Mucosa of descending colon (tissue), 3 donors: ENCODE results near the gene DNTT. TPM values are rescaled to one million over a fixed set of nuclear protein-coding genes. Genes with fewer than 3 reads are reported as not detected.

Experiments
- ATAC-seq: fragments of 200-7000 bp; cut with Tn5 transposase; one replicate; pipeline ENCODE4 v1.9.1; 2020; ENCODE audit warnings: mild to moderate bottlenecking, moderate library complexity
- DNase-seq, 3 donors: peaks; one replicate each; pipeline ENCODE4 v3.0.0-alpha.2; 2020
- H3K36me3 ChIP-seq: fragments of 200-600 bp; one replicate; pipeline ENCODE4 v1.8.0; 2021; ENCODE audit warnings: low read depth, mild to moderate bottlenecking
- H3K4me1 ChIP-seq: fragments of 200-600 bp; one replicate; pipeline ENCODE4 v1.8.0; 2021; ENCODE audit warnings: low read depth, mild to moderate bottlenecking
- H3K4me3 ChIP-seq: fragments of 200-600 bp; one replicate; pipeline ENCODE4 v1.8.0; 2021; ENCODE audit warnings: mild to moderate bottlenecking
- H3K9me3 ChIP-seq: fragments of 200-600 bp; one replicate; pipeline ENCODE4 v1.8.0; 2021; ENCODE audit warnings: mild to moderate bottlenecking
- intact Hi-C, 2 donors: fragments of 100-400 bp; cut with DNase I in 1 of 2; cut with micrococcal nuclease in 1 of 2; formaldehyde crosslinking; loops; one replicate each; pipeline versions ENCODE4 v1.11.0 to v1.11.1; 2022; cut with DNase I, micrococcal nuclease
- total RNA-seq, 3 donors: library from RNA; stranded (reverse); fragmentation: NEBNext Ultra II Directional in 2 of 3; extraction: Animal tissue kit (Norgen Biotek cat#: 25700) in 2 of 3; gene quantifications; one replicate each; pipeline versions ENCODE4 v1.2.1 to v1.2.4, GENCODE V29; 2021 to 2023
- TF ChIP-seq, protein P1 (sequence below): fragments of 200-600 bp; IDR thresholded peaks from one replicate; pipeline ENCODE4 v1.8.0; 2022; ENCODE audit warnings: antibody characterized with exemption, mild to moderate bottlenecking
- donor health status: DM: no; HTN: no; CAD: no; lungs with moderate emphysema.
- donor health status: DM: no; HTN: no; CAD: no.
- donor health status: DM: no; HTN: yes; CAD: no.

The DNTT gene
- total RNA-seq, 3 donors from 2014 or later, result not detected

DNA sequence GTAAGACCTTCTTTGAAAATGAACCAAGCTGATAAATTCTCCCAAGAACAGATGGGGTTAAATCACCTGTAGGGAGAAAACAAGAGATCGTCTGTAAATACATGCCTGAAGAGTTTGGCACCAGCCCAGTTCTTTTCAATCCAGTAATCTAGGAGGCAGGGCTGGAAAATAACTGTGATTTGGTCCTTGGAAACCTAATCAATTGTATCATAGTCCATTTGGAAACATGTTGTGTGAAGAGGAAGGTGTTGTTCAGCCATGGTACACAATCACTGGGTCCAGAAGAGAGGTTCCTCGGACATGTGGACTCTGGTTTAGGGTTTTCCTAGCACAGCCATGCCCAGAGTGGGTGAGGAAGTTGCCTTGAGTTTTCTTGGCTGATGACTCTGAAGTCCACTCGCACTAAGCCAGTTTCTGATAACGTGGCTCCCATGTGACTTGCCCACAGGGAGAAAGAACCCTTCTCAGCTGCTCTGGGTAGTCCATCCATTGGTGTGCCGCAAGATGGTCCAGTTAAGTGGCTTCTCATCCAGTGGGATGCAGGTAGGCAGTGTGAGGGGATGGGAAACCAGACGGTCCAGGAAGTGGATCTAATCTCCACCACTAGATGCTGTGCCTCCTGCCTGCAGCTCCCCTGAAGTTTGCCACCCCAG, 38.0 kb upstream of the DNTT start:
- H3K4me1 ChIP-seq, result peaks cover 35% of the 10 kb centered on the region
- DNase-seq (no peak), ATAC-seq (peak; percentile 4)
- intact Hi-C loops, result no loop called here
- no peaks in the 10 kb centered on the region for H3K9me3 ChIP-seq
- TF ChIP-seq, protein P1, sequence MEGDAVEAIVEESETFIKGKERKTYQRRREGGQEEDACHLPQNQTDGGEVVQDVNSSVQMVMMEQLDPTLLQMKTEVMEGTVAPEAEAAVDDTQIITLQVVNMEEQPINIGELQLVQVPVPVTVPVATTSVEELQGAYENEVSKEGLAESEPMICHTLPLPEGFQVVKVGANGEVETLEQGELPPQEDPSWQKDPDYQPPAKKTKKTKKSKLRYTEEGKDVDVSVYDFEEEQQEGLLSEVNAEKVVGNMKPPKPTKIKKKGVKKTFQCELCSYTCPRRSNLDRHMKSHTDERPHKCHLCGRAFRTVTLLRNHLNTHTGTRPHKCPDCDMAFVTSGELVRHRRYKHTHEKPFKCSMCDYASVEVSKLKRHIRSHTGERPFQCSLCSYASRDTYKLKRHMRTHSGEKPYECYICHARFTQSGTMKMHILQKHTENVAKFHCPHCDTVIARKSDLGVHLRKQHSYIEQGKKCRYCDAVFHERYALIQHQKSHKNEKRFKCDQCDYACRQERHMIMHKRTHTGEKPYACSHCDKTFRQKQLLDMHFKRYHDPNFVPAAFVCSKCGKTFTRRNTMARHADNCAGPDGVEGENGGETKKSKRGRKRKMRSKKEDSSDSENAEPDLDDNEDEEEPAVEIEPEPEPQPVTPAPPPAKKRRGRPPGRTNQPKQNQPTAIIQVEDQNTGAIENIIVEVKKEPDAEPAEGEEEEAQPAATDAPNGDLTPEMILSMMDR, result no peak
- no peaks in the 10 kb centered on the region for H3K36me3 ChIP-seq
- H3K4me3 ChIP-seq, result no peak overlapping the region

DNA sequence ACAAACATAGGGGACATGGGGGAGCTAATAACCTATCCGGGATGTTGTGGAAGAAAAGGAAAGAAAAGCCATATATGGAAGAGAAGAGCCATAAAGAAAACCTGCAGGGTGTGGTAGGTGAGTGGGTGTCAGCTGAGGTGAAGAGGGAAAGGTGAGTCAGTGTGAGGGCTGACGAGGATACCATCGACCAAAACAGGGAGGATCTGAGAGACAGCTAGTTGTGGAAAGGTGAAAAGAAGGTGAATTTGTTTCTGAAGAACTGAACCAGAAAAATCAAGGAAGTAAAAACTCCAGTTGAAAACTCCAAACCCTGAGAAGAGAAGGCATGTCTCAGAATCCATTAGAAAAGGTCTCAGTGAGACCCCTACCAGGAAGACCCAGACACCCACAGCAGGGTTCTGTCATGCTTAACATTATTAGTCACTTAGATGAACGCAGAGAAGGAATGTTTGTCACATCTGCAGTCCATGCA, 37.0 kb upstream of the DNTT start:
- Histone ChIP-seq H3K36me3 (no peaks in the 10 kb centered on the region), H3K9me3 (no peaks in the 10 kb centered on the region), H3K4me1 (peaks cover 35% of the 10 kb centered on the region), H3K4me3 (no peak overlapping the region)
- TF ChIP-seq, protein P1, result no peak
- peak; percentile 72 for ATAC-seq
- intact Hi-C loops, result no loop called here
- peak in 1 of 3 donors; percentile 55 for DNase-seq

DNA sequence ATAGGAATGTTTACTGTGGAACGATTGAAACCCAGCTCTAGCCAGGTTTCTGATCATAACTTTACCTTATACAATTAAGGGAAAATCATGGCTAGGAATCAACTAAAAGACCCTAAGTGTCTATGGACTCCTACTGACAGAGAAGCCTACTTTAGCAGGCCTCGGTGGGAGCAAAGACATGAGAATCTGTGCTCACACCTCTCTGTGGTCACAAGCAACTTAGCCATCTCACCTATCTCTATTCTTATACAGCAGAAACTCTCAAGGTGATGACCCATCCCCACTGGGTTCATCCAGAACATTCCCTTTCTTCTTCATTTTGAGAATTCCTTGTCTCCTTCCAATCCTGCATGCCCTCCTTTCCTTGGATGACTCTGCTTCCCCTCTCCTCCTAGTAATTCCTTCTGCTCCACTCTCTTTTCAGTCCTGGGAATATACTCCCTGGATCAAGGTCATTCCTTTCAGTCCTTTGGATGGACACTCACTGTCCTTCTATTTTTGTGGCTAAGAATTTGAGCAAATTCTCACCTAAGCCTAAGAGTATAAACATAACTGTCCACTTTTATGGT, 35.8 kb upstream of the DNTT start:
- intact Hi-C loops, result no loop called here
- TF ChIP-seq, protein P1, result no peak
- no peaks in the 10 kb centered on the region for H3K9me3 ChIP-seq
- H3K4me3 ChIP-seq, result no peak overlapping the region
- ATAC-seq (no peak), DNase-seq (no peak)
- H3K36me3 ChIP-seq, result no peaks in the 10 kb centered on the region
- peaks cover 29% of the 10 kb centered on the region for H3K4me1 ChIP-seq

DNA sequence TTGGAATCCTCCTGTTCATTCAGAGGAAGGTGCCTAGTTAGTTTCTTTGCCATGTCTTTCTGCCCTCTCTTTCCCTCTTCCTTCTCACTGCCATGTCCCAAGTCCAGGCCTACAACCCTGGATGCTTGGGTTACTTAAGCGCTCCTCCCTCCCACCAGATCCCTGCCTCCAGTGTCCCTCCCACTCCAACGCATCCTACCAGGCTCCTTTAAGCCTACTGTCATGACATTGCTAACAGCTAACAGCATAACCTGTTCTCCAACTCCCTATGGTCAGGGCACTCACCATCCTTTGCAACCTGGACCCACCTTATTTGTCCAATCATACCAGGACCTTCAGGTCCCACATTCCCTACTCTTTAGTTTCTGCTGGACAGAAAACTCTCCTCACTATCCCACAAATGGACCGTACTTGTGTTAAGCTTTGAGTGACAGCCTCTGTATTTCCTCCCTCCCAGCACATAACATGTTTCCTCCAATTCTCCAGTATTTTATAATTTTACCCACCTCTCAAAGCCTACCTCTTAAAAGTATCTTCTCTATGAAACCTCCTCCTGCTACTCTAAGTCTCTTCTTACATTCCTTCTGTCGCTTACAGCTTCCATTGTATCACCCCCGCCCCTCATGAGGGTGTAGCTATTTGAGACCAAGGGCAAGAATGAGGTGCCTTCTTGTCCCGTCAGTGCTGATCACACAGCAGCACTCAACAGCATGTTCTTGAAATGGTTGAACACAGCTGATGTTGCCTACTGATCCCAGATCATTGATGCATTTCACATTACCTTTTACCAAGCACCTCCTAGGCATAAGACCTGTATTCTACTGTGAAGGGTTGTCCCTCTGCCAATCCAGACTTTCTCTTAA, 34.6 kb upstream of the DNTT start:
- ATAC-seq, result peak; percentile 59
- Histone ChIP-seq H3K4me3 (no peak overlapping the region), H3K36me3 (no peaks in the 10 kb centered on the region), H3K4me1 (peaks cover 29% of the 10 kb centered on the region), H3K9me3 (no peaks in the 10 kb centered on the region)
- TF ChIP-seq, protein P1, result no peak
- DNase-seq, result peak in 2 of 3 donors; percentile 48 to 54
- intact Hi-C loops, result no loop called here

DNA sequence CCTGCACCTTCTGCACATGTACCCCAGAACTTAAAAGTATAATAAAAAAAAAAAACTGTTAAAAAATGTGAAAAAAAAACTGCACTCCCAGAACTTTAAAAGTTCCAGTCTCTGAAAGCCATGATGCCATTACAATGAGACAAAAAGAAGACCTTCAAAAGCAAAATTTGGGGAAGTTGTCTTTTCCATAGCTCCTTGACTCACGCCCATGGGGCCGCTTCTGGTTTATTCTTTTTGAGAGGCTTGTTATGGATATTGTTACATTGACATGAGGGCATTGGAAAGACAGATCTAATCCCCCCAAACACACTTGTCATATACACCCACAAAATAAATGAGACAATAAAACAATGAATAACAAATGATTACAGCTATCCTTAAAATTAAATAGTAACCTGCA, 33.7 kb upstream of the DNTT start:
- Histone ChIP-seq H3K4me1 (peaks cover 29% of the 10 kb centered on the region), H3K9me3 (no peaks in the 10 kb centered on the region), H3K4me3 (no peak overlapping the region), H3K36me3 (no peaks in the 10 kb centered on the region)
- ATAC-seq (no peak), DNase-seq (no peak)
- intact Hi-C loops, result no loop called here
- TF ChIP-seq, protein P1, result no peak
